Middle frontal gyrus (tissue), 1 donor: ENCODE data around the gene TFR2.

Experiments used
- DNase-seq: peaks from one replicate; pipeline ENCODE4 v3.0.0-alpha.2; 2015; ENCODE audit warnings: low spot score; ENCODE audit errors: extremely low spot score

The TFR2 gene

DNA sequence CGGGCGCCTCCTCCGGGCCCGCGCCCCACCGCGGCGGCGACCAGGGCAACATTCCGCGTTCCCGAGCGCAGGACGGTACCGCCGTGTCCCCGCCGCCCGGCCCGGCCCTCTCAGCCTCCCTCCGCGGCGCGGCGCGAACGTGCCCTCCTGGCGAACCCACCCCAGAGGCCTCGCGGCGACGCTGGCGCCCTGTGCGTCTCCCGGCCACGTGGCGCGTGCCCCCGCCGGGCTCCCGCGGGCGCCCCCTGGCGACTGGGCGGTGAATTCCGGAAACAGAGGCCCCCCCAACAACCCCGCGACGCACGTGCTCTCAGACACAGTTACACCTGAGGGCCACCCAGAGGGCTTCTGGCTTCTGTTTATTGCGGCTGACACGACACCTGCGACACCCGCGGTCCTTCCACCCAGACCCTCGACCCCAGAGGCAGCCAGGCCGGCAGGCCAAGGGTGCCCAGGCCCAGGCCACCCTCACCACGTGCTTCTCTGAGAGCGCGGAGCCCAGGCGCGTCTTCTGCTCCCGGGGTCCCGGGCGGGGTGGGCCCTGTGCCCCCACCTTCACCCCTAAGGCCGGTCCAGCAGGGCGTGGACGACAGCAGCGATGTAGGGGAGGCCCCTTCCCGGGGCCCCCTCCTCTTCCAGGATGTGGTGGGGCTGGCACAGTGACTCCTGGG lies 67.5 kb downstream of the TFR2 start, which contains the start of gene SAP25:
Gene SAP25 (minus strand): TSS at position 210 of the 671 bp plus-strand sequence. CDS start 158 bp downstream, at position 52.
- no peak for DNase-seq

DNA sequence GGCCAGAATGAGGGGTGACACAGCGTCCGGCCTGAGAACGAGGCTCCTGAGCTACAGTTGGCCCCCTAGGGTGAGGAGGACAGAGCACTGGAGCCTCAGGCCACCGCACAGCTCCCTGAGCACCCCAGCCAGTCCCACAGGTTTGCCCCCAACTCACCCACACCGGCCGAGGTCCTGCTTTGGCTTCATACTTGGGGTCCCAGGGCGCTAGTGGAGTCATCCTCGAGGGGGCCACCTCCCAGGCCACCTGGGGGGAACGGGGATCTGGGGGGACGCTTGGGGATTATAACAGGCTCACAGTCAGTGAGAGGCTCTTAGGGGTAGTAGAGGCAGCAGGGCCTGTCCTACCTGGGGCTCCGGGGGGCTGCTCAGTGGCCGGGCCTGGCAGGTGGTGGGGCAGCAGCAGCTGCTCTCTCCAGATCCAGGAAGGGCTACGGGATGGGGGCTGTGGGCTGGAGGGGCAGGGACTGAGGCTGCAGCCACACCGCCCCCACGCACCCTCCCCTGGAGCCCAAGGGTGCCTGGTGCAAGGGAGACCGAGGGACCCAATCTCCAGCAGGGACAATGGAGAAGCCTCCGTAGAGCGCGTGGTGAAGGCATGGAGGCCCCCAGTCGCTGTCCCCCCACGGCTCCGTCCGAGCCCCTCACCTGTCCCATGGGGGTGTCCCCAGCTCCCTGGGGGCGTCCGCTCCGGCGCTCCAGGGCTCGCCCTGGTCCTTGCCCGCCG lies 68.2 kb downstream of the TFR2 start:
- DNase-seq = no peak

DNA sequence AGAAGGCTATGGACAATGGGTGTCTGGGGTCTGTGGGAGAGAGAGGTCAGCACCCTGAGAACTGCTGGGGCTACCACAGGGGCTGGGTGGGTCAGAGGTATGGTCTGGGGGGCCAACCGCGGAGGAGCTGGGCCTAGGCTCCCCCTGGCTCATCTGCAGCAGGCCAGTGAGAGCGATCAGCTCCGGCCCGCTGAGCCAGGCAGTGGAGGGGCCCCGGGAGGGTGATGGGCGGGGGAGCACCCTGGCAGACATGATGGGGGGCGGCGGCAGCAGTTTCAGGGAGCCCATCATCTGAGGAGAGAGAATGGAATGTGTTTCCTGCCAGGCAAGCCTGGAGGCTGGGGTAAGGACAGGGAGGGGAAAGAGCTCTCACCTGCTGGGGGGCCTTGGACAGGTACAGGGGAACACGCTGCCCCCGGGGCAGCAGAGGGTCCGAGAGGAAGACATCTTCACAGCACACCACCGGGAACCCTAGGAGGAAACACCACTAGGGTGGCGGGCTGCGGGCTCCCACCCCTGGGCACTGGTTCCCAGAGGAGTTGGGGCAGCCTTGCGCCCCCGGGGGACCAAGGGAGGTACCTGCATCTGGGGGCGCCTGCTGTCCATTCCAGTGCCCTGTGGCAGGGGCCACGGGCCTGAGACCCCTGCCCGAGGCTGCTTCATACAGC lies 68.9 kb downstream of the TFR2 start:
- no peak for DNase-seq

DNA sequence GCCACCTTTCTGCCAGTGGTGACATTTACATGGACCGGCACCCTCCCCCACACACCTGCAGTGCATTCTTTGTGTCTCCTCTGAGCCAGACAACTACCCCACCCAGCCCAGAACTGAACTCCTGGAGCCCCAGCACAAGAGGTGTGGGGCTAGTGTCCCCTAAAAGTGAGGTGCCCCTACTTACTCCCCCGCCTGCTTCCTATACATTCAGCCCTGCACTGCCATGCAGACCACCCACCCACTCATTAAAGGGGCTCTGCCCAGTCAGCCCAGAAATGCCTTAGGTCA lies 69.6 kb downstream of the TFR2 start:
- DNase-seq = no peak

DNA sequence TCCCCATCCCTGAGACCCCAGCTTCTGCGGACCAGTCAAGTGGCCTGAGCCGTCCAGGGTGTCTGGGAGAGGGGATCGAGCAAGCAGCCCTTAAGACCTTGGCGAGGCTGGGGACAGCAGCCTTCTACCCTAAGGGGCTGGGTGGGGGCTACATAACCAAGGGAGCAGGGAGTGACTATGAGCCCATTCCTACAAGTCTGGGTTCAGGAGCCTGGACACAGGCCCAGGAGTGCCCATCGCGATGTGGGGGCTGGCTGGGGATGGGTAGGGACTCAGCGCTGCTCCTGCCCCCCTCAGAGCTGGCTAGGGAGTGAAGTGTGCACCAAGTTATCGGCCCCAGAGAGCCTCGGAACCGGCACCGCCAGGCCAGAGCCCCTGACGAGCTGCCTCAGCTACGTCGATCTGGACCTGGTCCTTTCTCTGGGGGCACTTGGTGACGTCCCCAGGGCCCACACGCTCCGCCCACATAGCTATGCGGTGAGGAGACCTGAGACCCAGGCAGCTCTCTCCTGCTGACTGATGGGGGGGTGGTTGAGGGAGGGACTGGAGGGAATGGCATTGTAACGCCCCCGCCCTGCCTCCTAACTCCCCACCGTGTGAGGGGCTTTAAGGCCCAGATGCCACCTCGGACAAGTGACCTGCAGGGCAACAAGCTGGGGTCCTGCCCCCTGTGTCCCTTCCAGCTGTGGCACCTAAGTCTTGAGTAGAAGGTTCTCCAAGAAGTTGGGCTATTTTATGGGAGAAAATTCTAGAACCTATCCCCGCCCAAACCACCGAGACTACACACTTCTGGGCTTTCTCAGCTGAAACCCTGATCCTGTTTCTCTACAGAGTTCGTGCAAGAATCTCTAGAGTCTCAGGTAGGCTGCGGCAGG lies 70.2 kb downstream of the TFR2 start:
- no peak for DNase-seq
